OCI-LY7 (cell line): Measurements from ENCODE around the gene SMNDC1.

Experiments
- CTCF ChIP-seq: fragments of 200-600 bp; sonication (generic); conservative IDR thresholded peaks from 2 replicates; pipeline ENCODE4 v1.5.1; 2014; ENCODE audit warnings: mild to moderate bottlenecking, antibody characterized with exemption, low read length, moderate library complexity, mixed read lengths
- EZH2phosphoT487 ChIP-seq: fragments of 200-600 bp; sonication (generic); IDR thresholded peaks from 2 replicates; pipeline ENCODE4 v1.6.1; 2018; ENCODE audit warnings: low read depth, borderline replicate concordance, mild to moderate bottlenecking, mixed run types, antibody characterized with exemption, low read length, moderate library complexity, mixed read lengths

- TF ChIP-seq CTCF (no peak), EZH2phosphoT487 (no peak)
These were observed 25.9 kb downstream of the SMNDC1 start for GRCh38 chr10:110278562-110279406.
